GM12864 (cell line): ENCODE results near the gene NPPC.

Experiments used
- DNase-seq: peaks from one replicate; pipeline ENCODE4 v3.0.0-alpha.2; 2011; ENCODE audit warnings: low read depth
- H3K4me3 ChIP-seq: 2 replicates; pipeline ENCODE4 v1.5.1; 2011; ENCODE audit warnings: mild to moderate bottlenecking, low read depth, low read length, control low read depth
- TF ChIP-seq, protein P1 (sequence below): IDR thresholded peaks from 2 replicates; pipeline ENCODE4 v1.5.1; 2011; ENCODE audit warnings: low read depth, mild to moderate bottlenecking, moderate library complexity, low read length, control low read depth, inconsistent platforms; ENCODE audit errors: missing control alignments

The NPPC gene

DNA sequence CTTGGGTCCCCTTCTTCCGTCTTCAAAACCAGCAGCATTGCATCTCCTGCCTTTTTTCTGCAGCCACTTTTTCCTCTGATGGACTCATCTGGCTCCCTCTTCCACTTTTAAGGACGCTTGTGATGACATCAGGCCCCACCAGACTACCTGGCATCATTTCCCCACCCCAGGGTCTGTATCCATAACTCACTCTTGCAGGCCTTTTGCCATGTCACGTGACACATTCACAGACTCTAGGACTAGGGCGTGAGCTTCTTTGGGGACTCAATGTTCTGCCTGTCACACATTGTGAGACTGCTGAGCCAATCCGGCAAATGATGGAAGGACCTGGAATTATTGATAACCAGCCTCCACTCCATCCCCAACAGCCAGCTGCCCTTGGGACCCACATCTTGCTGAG, 23.6 kb downstream of the NPPC start:
- TF ChIP-seq, protein P1, sequence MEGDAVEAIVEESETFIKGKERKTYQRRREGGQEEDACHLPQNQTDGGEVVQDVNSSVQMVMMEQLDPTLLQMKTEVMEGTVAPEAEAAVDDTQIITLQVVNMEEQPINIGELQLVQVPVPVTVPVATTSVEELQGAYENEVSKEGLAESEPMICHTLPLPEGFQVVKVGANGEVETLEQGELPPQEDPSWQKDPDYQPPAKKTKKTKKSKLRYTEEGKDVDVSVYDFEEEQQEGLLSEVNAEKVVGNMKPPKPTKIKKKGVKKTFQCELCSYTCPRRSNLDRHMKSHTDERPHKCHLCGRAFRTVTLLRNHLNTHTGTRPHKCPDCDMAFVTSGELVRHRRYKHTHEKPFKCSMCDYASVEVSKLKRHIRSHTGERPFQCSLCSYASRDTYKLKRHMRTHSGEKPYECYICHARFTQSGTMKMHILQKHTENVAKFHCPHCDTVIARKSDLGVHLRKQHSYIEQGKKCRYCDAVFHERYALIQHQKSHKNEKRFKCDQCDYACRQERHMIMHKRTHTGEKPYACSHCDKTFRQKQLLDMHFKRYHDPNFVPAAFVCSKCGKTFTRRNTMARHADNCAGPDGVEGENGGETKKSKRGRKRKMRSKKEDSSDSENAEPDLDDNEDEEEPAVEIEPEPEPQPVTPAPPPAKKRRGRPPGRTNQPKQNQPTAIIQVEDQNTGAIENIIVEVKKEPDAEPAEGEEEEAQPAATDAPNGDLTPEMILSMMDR: no peak
- no peak for DNase-seq
- H3K4me3 ChIP-seq: no peak overlapping the region

DNA sequence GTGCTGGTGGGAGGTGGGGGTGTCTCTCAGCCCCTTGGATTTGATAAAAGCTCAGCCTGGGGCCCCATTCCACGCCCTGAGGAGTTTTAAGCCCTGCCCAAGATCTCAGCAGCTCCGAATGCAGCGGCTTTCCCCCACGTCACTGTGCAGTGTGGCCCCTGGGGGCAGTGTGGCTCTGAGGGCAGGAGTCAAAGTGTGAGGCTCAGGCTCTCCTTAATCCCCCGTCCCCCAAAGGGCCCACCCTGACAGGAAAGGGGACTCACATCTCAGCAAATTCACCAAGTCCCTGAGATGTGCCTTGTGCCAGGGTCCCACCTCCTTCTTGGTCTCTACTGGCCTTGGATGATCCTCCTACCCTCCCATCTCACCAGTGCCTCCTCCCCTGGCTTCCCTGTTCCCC, 25.2 kb downstream of the NPPC start:
- DNase-seq: no peak
- TF ChIP-seq, protein P1: peak; percentile 10
- no peak overlapping the region for H3K4me3 ChIP-seq

DNA sequence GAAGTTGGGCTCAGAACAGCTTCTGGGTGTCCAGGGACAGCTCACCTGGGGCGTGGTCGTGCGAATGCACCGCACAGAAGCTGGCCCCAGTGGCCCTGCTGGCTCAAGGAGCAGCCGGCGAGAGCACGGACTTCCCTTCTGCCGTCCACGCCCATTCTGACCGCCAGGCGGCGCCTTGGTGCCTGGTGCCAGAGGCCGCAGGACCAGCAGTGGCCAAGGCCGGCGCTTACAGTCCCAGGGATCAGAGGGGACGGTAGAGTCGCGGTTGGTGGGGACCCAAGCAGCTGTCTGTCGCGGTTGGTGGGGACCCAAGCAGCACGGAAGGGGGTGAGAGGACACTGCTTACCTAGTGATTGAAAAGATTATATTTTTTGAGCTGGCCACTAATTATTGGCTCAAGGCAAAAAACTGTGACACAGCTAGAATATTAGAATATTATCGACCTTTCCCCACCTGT, 25.7 kb downstream of the NPPC start:
- TF ChIP-seq, protein P1: peak; percentile 97
- DNase-seq: peak; percentile 21
- H3K4me3 ChIP-seq: no peak overlapping the region

DNA sequence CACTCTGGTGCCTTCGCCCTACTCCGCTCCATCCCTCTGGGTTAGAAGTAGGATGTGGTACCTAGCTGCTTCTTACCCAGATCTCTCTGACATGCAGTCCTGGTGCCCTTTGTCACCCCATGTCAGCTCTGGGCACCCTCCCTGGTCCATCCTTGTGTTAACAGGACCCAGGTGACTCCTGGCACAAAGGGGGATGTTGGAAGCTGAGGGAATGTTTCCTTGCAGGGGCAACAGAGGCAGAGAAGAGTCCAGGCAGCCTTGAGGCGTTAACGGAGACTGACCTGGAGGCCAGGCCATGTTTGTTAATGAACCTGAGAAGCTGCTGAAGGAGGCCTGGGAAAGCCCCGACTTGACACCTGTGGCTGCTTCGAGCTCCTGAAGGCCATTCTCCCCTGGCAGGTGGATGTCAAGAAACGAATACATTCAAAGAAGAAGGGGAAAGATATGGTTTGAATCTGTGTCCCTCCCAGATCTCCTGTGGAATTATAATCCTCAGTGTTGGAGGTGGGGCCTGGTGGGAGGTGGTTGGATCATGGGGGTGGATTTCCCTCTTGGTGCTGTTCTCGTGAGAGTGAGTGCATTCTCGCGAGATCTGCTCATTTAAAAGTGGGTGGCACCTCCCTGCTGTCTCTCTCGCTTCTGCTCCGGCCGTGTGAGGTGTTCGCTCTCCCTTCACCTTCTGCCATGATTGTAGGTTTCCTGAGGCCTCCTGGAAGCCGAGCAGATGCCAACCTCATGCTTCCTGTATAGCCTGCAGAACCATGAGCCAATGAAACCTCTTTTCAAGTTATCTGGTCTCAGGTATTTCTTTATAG, 31.4 kb downstream of the NPPC start:
- no peak for DNase-seq
- TF ChIP-seq, protein P1: no peak
- H3K4me3 ChIP-seq: no peak overlapping the region

DNA sequence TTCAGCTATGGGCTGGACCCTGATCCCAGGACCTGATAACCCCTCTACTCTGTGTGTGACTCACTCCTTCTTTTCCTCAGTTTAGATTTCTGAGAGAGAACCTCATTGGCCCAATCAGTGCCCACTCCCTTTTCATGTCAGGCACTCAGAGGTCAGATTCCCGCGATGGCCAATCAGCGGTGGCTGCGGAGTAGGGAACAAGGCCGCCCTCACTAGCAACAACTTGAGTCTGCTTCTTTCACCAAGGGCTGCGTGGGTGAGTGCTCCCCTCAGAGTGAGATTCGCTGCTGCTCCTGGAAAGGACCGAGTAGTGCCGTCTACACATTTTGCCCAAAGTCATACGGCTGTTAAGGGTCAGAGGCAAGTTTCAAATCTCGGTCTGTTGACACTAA, 34.7 kb downstream of the NPPC start:
- DNase-seq: no peak
- H3K4me3 ChIP-seq: no peak overlapping the region
- TF ChIP-seq, protein P1: no peak

DNA sequence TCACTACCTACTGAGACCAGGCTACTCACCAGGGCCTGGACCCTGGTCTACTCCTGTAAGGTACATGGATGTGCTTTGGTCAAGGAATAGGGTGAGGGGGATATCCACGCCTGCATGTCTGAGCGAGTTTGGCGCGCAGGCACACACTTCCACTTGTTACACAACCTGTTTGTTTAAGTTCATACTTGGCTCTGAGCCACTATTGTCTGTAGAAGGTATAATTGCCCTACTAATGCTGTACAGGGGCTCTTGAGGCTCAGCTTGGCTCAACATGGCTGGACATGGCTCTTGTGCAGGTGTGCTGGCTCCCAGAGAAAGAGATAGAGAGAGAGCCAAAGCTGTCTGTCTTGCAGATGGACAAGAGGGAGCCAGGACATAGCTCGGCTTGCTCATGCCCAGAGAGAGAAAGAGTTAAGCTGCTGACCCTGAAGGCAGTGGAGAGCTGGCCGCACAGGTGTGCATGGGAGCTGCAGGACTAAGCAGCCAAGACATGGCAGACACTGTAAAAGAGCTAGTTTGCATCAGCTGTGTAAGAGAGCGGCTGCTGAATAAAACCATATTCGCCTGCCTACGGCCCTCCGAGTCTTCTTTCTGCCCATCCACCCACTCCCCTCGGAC, 35.2 kb downstream of the NPPC start:
- DNase-seq: no peak
- TF ChIP-seq, protein P1: no peak
- no peak overlapping the region for H3K4me3 ChIP-seq
